Measurements from ENCODE around the gene GMDS. TPM values are rescaled to one million over a fixed set of nuclear protein-coding genes. Genes with fewer than 3 reads are reported as not detected.
A peak's percentile ranks its signal among the peaks of the same experiment; 100 is the strongest.

GMDS gene
- total and polyA plus RNA-seq, 2 of the 13 experiments (the other 11 are each of a cell fraction or from before 2014, with no cell fraction given) = 64.4 to 112 TPM

GRCh38 chr6:1604158-1605003 lies 641.0 kb downstream of the GMDS start (continued):
- TF ChIP-seq AGO2 (optimal IDR thresholded peaks at IDR 0.05; ENCODE audit: low read depth, low read length) = peak; percentile 59
- TF ChIP-seq, protein P1, sequence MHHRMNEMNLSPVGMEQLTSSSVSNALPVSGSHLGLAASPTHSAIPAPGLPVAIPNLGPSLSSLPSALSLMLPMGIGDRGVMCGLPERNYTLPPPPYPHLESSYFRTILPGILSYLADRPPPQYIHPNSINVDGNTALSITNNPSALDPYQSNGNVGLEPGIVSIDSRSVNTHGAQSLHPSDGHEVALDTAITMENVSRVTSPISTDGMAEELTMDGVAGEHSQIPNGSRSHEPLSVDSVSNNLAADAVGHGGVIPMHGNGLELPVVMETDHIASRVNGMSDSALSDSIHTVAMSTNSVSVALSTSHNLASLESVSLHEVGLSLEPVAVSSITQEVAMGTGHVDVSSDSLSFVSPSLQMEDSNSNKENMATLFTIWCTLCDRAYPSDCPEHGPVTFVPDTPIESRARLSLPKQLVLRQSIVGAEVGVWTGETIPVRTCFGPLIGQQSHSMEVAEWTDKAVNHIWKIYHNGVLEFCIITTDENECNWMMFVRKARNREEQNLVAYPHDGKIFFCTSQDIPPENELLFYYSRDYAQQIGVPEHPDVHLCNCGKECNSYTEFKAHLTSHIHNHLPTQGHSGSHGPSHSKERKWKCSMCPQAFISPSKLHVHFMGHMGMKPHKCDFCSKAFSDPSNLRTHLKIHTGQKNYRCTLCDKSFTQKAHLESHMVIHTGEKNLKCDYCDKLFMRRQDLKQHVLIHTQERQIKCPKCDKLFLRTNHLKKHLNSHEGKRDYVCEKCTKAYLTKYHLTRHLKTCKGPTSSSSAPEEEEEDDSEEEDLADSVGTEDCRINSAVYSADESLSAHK (CRISPR knock-in tag; IDR thresholded peaks at IDR 0.05; ENCODE audit: borderline replicate concordance) = no peak
- TF ChIP-seq, protein P2, sequence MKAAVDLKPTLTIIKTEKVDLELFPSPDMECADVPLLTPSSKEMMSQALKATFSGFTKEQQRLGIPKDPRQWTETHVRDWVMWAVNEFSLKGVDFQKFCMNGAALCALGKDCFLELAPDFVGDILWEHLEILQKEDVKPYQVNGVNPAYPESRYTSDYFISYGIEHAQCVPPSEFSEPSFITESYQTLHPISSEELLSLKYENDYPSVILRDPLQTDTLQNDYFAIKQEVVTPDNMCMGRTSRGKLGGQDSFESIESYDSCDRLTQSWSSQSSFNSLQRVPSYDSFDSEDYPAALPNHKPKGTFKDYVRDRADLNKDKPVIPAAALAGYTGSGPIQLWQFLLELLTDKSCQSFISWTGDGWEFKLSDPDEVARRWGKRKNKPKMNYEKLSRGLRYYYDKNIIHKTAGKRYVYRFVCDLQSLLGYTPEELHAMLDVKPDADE (CRISPR knock-in tag; IDR thresholded peaks at IDR 0.05) = 0 out of 2 replicates have a peak, but pooled peaks have one; percentile 60
- TF ChIP-seq, protein P3, sequence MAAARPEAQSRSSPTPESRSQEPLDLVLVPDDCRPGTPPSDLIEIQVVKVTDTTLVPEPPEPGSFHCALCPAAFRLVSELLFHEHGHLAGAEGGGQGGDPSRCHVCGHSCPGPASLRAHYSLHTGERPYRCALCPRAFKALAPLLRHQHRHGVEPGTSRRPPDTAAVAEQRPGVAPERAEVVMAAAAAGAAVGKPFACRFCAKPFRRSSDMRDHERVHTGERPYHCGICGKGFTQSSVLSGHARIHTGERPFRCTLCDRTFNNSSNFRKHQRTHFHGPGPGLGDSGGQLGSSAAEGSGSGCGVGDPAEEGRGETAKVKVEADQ (CRISPR knock-in tag; IDR thresholded peaks at IDR 0.05; ENCODE audit: borderline replicate concordance) = 0 out of 2 replicates have a peak, but pooled peaks have one; percentile 41
- no peak for TF ChIP-seq MZF1 (CRISPR knock-in tag; IDR thresholded peaks at IDR 0.05; ENCODE audit: borderline replicate concordance)
- TF ChIP-seq MXD1 (CRISPR knock-in tag; IDR thresholded peaks at IDR 0.05) = 0 out of 2 replicates have a peak, but pooled peaks have one; percentile 23
- TF ChIP-seq, protein P4, sequence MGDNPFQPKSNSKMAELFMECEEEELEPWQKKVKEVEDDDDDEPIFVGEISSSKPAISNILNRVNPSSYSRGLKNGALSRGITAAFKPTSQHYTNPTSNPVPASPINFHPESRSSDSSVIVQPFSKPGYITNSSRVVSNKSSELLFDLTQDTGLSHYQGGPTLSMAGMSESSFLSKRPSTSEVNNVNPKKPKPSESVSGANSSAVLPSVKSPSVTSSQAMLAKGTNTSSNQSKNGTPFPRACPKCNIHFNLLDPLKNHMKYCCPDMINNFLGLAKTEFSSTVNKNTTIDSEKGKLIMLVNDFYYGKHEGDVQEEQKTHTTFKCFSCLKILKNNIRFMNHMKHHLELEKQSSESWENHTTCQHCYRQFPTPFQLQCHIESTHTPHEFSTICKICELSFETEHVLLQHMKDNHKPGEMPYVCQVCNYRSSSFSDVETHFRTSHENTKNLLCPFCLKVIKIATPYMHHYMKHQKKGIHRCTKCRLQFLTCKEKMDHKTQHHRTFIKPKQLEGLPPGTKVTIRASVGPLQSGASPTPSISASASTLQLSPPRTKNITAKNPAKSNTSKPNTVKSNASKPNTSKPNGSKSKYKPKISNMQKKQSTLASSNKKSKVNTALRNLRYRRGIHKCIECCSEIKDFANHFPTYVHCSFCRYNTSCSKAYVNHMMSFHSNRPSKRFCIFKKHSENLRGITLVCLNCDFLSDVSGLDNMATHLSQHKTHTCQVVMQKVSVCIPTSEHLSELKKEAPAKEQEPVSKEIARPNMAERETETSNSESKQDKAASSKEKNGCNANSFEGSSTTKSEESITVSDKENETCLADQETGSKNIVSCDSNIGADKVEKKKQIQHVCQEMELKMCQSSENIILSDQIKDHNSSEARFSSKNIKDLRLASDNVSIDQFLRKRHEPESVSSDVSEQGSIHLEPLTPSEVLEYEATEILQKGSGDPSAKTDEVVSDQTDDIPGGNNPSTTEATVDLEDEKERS (CRISPR knock-in tag; IDR thresholded peaks at IDR 0.05) = no peak
- peak; percentile 17; the same call in 1 of the 2 replicates for TF ChIP-seq HDAC1 (CRISPR knock-in tag; IDR thresholded peaks at IDR 0.05)
- TF ChIP-seq, protein P5, sequence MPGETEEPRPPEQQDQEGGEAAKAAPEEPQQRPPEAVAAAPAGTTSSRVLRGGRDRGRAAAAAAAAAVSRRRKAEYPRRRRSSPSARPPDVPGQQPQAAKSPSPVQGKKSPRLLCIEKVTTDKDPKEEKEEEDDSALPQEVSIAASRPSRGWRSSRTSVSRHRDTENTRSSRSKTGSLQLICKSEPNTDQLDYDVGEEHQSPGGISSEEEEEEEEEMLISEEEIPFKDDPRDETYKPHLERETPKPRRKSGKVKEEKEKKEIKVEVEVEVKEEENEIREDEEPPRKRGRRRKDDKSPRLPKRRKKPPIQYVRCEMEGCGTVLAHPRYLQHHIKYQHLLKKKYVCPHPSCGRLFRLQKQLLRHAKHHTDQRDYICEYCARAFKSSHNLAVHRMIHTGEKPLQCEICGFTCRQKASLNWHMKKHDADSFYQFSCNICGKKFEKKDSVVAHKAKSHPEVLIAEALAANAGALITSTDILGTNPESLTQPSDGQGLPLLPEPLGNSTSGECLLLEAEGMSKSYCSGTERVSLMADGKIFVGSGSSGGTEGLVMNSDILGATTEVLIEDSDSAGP (CRISPR knock-in tag; IDR thresholded peaks at IDR 0.05; ENCODE audit: borderline replicate concordance) = peak; percentile 68; the same call in 1 of the 2 replicates
- TF ChIP-seq ZNF788 (CRISPR knock-in tag; IDR thresholded peaks at IDR 0.05; ENCODE audit: borderline replicate concordance) = no peak; the same call in 1 of the 2 replicates
- TF ChIP-seq ZNF777 (CRISPR knock-in tag; IDR thresholded peaks at IDR 0.05) = peak; percentile 81
- TF ChIP-seq GABPA (IDR thresholded peaks at IDR 0.05; ENCODE audit: low read depth, low read length) = no peak
- no peak for TF ChIP-seq GABPA (CRISPR knock-in tag; IDR thresholded peaks at IDR 0.05; ENCODE audit: low read depth)
- 0 out of 2 replicates have a peak, but pooled peaks have one; percentile 42 for TF ChIP-seq ZBTB10 (CRISPR knock-in tag; IDR thresholded peaks at IDR 0.05; ENCODE audit: borderline replicate concordance)
